IMR-90 (cell line): ENCODE measurements around the gene TNK2. TPM values are rescaled to one million over a fixed set of nuclear protein-coding genes. Genes with fewer than 3 reads are reported as not detected.

ENCODE experiments used
- ATAC-seq: fragments of 200-7000 bp; cut with Tn5 transposase; 2 replicates; pipeline ENCODE4 v1.9.1; 2020; ENCODE audit warnings: low read depth, mild to moderate bottlenecking, moderate library complexity
- BruUV-seq: library from RNA; stranded (reverse); fragments of 400-500 nt; replicated peaks from 2 replicates; lab custom pipeline; 2021; lab: Mats Ljungman, UMichigan
- CTCF ChIA-PET: fragments of 300-600 bp; formaldehyde crosslinking; extraction: SDS; loops from one replicate; lab custom pipeline; 2021; ENCODE audit warnings: antibody characterized with exemption; lab: Yijun Ruan, JAX
- POLR2A ChIA-PET: fragments of 300-600 bp; sonication (Branson Sonifier 250); formaldehyde crosslinking; loops from one replicate; lab custom pipeline; 2022; ENCODE audit warnings: antibody characterized with exemption; ENCODE audit not compliant: unreplicated experiment; lab: Charles Lee
- DNase-seq: peaks from one replicate; pipeline ENCODE4 v3.0.0; 2013
- H2AFZ ChIP-seq: replicated peaks from 2 replicates; pipeline ENCODE3; 2013; ENCODE audit warnings: low read length, mild to moderate bottlenecking; ENCODE audit not compliant: poor library complexity
- H2AK5ac ChIP-seq: 2 replicates; pipeline ENCODE4 v1.6.1; 2013; ENCODE audit warnings: low read depth, low read length, inconsistent platforms
- H2AK9ac ChIP-seq: replicated peaks from 2 replicates; pipeline ENCODE3; 2013; ENCODE audit warnings: mild to moderate bottlenecking, low read depth, low read length, moderate library complexity; ENCODE audit not compliant: poor library complexity
- H2BK120ac ChIP-seq: 2 replicates; pipeline ENCODE4 v1.6.1; 2013; ENCODE audit warnings: low read depth, low read length, inconsistent platforms
- H2BK15ac ChIP-seq: 3 replicates; pipeline ENCODE4 v1.6.1; 2013; ENCODE audit warnings: low read depth, low read length, inconsistent platforms
- H2BK20ac ChIP-seq: 2 replicates; pipeline ENCODE4 v1.6.1; 2013; ENCODE audit warnings: low read depth, mild to moderate bottlenecking, inconsistent platforms, low read length, moderate library complexity
- H2BK5ac ChIP-seq: 2 replicates; pipeline ENCODE4 v1.6.1; 2013; ENCODE audit warnings: mild to moderate bottlenecking, low read depth, low read length, inconsistent platforms; ENCODE audit not compliant: poor library complexity, severe bottlenecking
- H3K14ac ChIP-seq: replicated peaks from 2 replicates; pipeline ENCODE4 v1.6.1; 2013; ENCODE audit warnings: low read depth, low read length, inconsistent platforms
- H3K18ac ChIP-seq: 2 replicates; pipeline ENCODE4 v1.6.1; 2013; ENCODE audit warnings: low read depth, low read length, control low read depth
- H3K23ac ChIP-seq: 2 replicates; pipeline ENCODE4 v1.6.1; 2013; ENCODE audit warnings: low read depth, low read length, inconsistent platforms
- H3K27ac ChIP-seq: 2 replicates; pipeline ENCODE4 v1.5.1; 2013; ENCODE audit warnings: mild to moderate bottlenecking, control low read depth, low read length; ENCODE audit not compliant: insufficient read depth
- H3K27me3 ChIP-seq: 2 replicates; pipeline ENCODE4 v1.6.1; 2013; ENCODE audit warnings: low read length; ENCODE audit not compliant: control insufficient read depth, insufficient read depth
- H3K36me3 ChIP-seq: 2 replicates; pipeline ENCODE4 v1.6.1; 2013; ENCODE audit warnings: low read length, mixed read lengths; ENCODE audit not compliant: control insufficient read depth, insufficient read depth
- H3K4ac ChIP-seq: 2 replicates; pipeline ENCODE4 v1.6.1; 2013; ENCODE audit warnings: low read depth, low read length, inconsistent platforms
- H3K4me1 ChIP-seq: 2 replicates; pipeline ENCODE4 v1.6.1; 2013; ENCODE audit warnings: low read length, mixed read lengths; ENCODE audit not compliant: control insufficient read depth, insufficient read depth
- H3K4me2 ChIP-seq: 2 replicates; pipeline ENCODE4 v1.6.1; 2013; ENCODE audit warnings: low read depth, mild to moderate bottlenecking, control low read depth, low read length, moderate library complexity
- H3K4me3 ChIP-seq: 2 replicates; pipeline ENCODE4 v1.5.1; 2013; ENCODE audit warnings: low read depth, mild to moderate bottlenecking, control low read depth, low read length, moderate library complexity; ENCODE audit not compliant: insufficient read depth
- H3K56ac ChIP-seq: 2 replicates; pipeline ENCODE4 v1.6.1; 2013; ENCODE audit warnings: low read length, inconsistent platforms; ENCODE audit not compliant: insufficient read depth; ENCODE audit errors: extremely low read depth
- H3K79me1 ChIP-seq, 2 experiments: 2 replicates each; pipeline ENCODE4 v1.6.1; 2013; ENCODE audit warnings: low read length in 2 of 2, inconsistent platforms in 1 of 2, low read depth in 1 of 2
- H3K9ac ChIP-seq: 2 replicates; pipeline ENCODE4 v1.6.1; 2013; ENCODE audit warnings: low read depth, low read length, control low read depth
- H3K9me1 ChIP-seq: 2 replicates; pipeline ENCODE4 v1.6.1; 2013; ENCODE audit warnings: low read length, inconsistent platforms; ENCODE audit not compliant: insufficient read depth
- H3K9me3 ChIP-seq: 2 replicates; pipeline ENCODE4 v1.6.1; 2013; ENCODE audit warnings: low read length; ENCODE audit not compliant: control insufficient read depth, insufficient read depth
- H4K20me1 ChIP-seq: 2 replicates; pipeline ENCODE4 v1.6.1; 2013; ENCODE audit warnings: low read length, inconsistent platforms; ENCODE audit not compliant: insufficient read depth
- H4K5ac ChIP-seq: 2 replicates; pipeline ENCODE4 v1.6.1; 2013; ENCODE audit warnings: mild to moderate bottlenecking, low read depth, low read length, control low read depth
- H4K8ac ChIP-seq, 2 experiments: 2 replicates each; pipeline ENCODE4 v1.6.1; 2013; ENCODE audit warnings: low read depth in 2 of 2, low read length in 2 of 2, control low read depth in 1 of 2, inconsistent platforms in 1 of 2
- H4K91ac ChIP-seq: 2 replicates; pipeline ENCODE4 v1.6.1; 2013; ENCODE audit warnings: low read depth, low read length, inconsistent platforms; ENCODE audit not compliant: insufficient read depth
- BHLHE40 ChIP-seq: fragments of 150-350 bp; IDR thresholded peaks from 2 replicates; pipeline ENCODE4 v1.6.1; 2016; ENCODE audit warnings: mild to moderate bottlenecking, low read depth, low read length
- CEBPB ChIP-seq: IDR thresholded peaks from 2 replicates; pipeline ENCODE4 v1.6.1; 2012; ENCODE audit warnings: low read depth, low read length, improper control_type of control experiment
- CHD1 ChIP-seq: IDR thresholded peaks from 2 replicates; pipeline ENCODE4 v1.6.1; 2012; ENCODE audit warnings: low read depth, low read length, improper control_type of control experiment
- FOS ChIP-seq: fragments of 150-350 bp; IDR thresholded peaks from 2 replicates; pipeline ENCODE4 v1.6.1; 2016; ENCODE audit warnings: low read depth, low read length
- MAFK ChIP-seq: IDR thresholded peaks from 2 replicates; pipeline ENCODE4 v1.6.1; 2012; ENCODE audit warnings: low read depth, low read length, improper control_type of control experiment
- MAZ ChIP-seq: IDR thresholded peaks from 2 replicates; pipeline ENCODE4 v1.6.1; 2012; ENCODE audit warnings: low read depth, mild to moderate bottlenecking, low read length, improper control_type of control experiment, moderate library complexity, borderline replicate concordance
- MXI1 ChIP-seq: IDR thresholded peaks from 2 replicates; pipeline ENCODE4 v1.6.1; 2012; ENCODE audit warnings: low read depth, mild to moderate bottlenecking, low read length, moderate library complexity, borderline replicate concordance
- NFE2L2 ChIP-seq: fragments of 150-350 bp; IDR thresholded peaks from 2 replicates; pipeline ENCODE4 v1.6.1; 2016; ENCODE audit warnings: low read depth, mild to moderate bottlenecking, low read length
- POLR2A ChIP-seq: IDR thresholded peaks from 2 replicates; pipeline ENCODE4 v1.6.1; 2012; ENCODE audit warnings: mild to moderate bottlenecking, low read depth, low read length
- RAD21 ChIP-seq: IDR thresholded peaks from 2 replicates; pipeline ENCODE4 v1.6.1; 2012; ENCODE audit warnings: low read length, improper control_type of control experiment
- RCOR1 ChIP-seq: IDR thresholded peaks from 2 replicates; pipeline ENCODE4 v1.6.1; 2012; ENCODE audit warnings: mild to moderate bottlenecking, low read length, improper control_type of control experiment; ENCODE audit not compliant: insufficient replicate concordance
- RFX5 ChIP-seq: IDR thresholded peaks from 2 replicates; pipeline ENCODE4 v1.8.0; 2012; ENCODE audit warnings: low read depth, mild to moderate bottlenecking, low read length, moderate library complexity
- WGBS, 2 experiments: methylation state at CpG; one replicate each; pipeline versions ENCODE4 v1.1.5 to v1.1.7; 2013; ENCODE audit warnings: missing lambda C conversion rate in 2 of 2; ENCODE audit not compliant: insufficient read length in 1 of 2; ENCODE audit errors: extremely low coverage in 2 of 2; 5-methylcytosine and 5-hydroxymethylcytosine counted together
- dilution Hi-C: fragments of 300-500 bp; cut with HindIII; formaldehyde crosslinking; loops from one replicate; pipeline ENCODE4 v1.14.3; 2018; ENCODE audit warnings: low sequenced_read_pairs; ENCODE audit not compliant: unreplicated experiment
- in situ Hi-C: fragments of 300-500 bp; cut with MboI; formaldehyde crosslinking; loops from 3 replicates; pipeline ENCODE4 v1.14.3; 2019; ENCODE audit warnings: low sequenced_read_pairs, inconsistent platforms, mixed read lengths
- intact Hi-C: fragments of 100-400 bp; cut with micrococcal nuclease; formaldehyde crosslinking; loops from 2 replicates; pipeline ENCODE4 v1.10.0; 2022
- polyA plus RNA-seq, 3 experiments: library from polyadenylated mRNA; depleted of rRNA; stranded (reverse); fragments of >200 nt; gene quantifications; 2 replicates each; pipeline ENCODE4 v1.2.3, GENCODE V29; 2012; ENCODE audit warnings: low replicate concordance in 1 of 3
- total RNA-seq: library from RNA; depleted of rRNA; stranded (reverse); fragments of >200 nt; gene quantifications from 2 replicates; pipeline ENCODE4 v1.2.3, GENCODE V29; 2012
- TF ChIP-seq, protein P1 (sequence below): fragments of 150-350 bp; IDR thresholded peaks from 2 replicates; pipeline ENCODE4 v1.6.1; 2016; ENCODE audit warnings: low read depth, mild to moderate bottlenecking, low read length, moderate library complexity, borderline replicate concordance
- TF ChIP-seq, protein P2 (sequence below): conservative IDR thresholded peaks from 2 replicates; pipeline ENCODE4 v1.5.1; 2012; ENCODE audit warnings: mild to moderate bottlenecking, low read depth, low read length, improper control_type of control experiment

The TNK2 gene
- total and polyA plus RNA-seq, 2 of the 4 experiments (the other 2 are of a cell fraction): 2.2 to 13.8 TPM

DNA sequence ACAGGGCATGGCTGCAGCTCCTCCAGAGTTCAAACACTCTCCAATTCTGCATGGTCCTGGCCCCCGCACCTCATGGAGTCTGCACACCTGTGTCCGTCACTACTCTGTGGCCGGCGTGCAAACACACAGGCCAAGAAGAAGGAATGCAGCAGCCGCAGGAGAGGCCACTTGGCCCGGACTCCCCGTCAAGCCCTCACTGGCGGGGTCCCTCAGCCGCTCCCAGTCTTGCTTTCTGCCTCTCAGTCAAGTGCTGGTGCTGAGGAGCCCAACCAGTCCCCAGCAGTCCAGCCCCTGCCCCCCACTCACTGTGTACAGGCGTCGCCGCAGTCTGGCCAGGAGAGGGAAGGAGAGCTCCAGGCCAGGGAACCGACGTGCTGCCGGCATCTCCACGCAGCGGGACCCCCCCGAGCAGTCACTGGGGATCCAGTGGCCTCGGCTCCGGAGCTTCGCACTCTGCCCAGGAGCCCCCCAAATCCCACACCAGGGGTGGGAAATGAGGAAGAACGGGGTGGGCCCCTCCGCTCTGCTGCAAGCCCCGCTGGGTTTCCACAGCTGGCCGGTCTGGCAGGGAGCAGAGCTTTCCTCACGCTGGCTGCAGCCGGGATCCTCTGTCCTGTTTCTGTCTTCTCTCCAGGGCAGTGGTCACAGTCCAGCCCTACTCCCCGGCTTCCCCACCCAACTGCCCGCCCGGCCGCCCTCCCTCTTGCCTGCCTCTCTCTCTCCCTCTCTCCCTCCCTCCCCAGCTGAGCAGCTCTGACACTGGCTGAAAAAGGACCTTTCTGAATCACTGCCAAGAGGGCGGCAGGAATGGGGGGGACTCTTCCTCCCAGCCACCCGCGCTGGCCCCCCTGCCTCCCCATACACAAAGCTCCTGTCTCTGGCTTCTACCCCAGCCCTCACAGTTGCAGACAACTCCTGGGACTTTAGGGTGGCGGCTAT is 16.0 kb downstream of the TNK2 start:
- peak overlapping the region; percentile 50 for H3K4ac ChIP-seq
- peak overlapping the region; percentile 30 for H3K27ac ChIP-seq
- H3K56ac ChIP-seq: no peak overlapping the region
- H2BK5ac ChIP-seq: peak overlapping the region; percentile 48
- peaks cover 23 to 57% of the 10 kb centered on the region in 2 experiments; a peak in 3 of 4 replicates for H3K79me1 ChIP-seq
- H3K36me3 ChIP-seq: peaks cover 8% of the 10 kb centered on the region; the same call in 1 of the 2 replicates
- no peak overlapping the region; the same call in 1 of the 2 replicates for H3K18ac ChIP-seq
- ATAC-seq (peak; percentile 9), DNase-seq (peak; percentile 71)
- no peaks in the 10 kb centered on the region for H3K9me3 ChIP-seq
- H2BK20ac ChIP-seq: 0 out of 2 replicates have a peak overlapping the region, but pooled peaks have one; percentile 51
- peaks cover 9% of the 10 kb centered on the region; the same call in 1 of the 2 replicates for H4K20me1 ChIP-seq
- no peak overlapping the region for H2BK120ac ChIP-seq
- H3K23ac ChIP-seq: peak overlapping the region; percentile 33; the same call in 1 of the 2 replicates
- 51% methylated on average over 7 of the region's 35 CpGs; no CpG with 5 or more reads in 1 of the 2 experiments for WGBS, 2 experiments
- TF ChIP-seq RFX5 (no peak), RCOR1 (no peak), POLR2A (no peak), NFE2L2 (no peak), FOS (no peak), MXI1 (no peak), CEBPB (no peak), MAFK (no peak), MAZ (peak; percentile 61; the same call in 1 of the 2 replicates), CHD1 (no peak), BHLHE40 (no peak), RAD21 (peak; percentile 8; the same call in 1 of the 2 replicates)
- TF ChIP-seq, protein P1, sequence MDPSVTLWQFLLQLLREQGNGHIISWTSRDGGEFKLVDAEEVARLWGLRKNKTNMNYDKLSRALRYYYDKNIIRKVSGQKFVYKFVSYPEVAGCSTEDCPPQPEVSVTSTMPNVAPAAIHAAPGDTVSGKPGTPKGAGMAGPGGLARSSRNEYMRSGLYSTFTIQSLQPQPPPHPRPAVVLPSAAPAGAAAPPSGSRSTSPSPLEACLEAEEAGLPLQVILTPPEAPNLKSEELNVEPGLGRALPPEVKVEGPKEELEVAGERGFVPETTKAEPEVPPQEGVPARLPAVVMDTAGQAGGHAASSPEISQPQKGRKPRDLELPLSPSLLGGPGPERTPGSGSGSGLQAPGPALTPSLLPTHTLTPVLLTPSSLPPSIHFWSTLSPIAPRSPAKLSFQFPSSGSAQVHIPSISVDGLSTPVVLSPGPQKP: no peak
- TF ChIP-seq, protein P2, sequence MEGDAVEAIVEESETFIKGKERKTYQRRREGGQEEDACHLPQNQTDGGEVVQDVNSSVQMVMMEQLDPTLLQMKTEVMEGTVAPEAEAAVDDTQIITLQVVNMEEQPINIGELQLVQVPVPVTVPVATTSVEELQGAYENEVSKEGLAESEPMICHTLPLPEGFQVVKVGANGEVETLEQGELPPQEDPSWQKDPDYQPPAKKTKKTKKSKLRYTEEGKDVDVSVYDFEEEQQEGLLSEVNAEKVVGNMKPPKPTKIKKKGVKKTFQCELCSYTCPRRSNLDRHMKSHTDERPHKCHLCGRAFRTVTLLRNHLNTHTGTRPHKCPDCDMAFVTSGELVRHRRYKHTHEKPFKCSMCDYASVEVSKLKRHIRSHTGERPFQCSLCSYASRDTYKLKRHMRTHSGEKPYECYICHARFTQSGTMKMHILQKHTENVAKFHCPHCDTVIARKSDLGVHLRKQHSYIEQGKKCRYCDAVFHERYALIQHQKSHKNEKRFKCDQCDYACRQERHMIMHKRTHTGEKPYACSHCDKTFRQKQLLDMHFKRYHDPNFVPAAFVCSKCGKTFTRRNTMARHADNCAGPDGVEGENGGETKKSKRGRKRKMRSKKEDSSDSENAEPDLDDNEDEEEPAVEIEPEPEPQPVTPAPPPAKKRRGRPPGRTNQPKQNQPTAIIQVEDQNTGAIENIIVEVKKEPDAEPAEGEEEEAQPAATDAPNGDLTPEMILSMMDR: no peak
- peak overlapping the region; percentile 70; the same call in 1 of the 2 replicates for H3K14ac ChIP-seq
- peak overlapping the region; percentile 70 for H2AK9ac ChIP-seq
- H4K8ac ChIP-seq: peak overlapping the region in 1 of 2 experiments; percentile 73; a peak in 1 of 4 replicates
- POLR2A ChIA-PET: no interaction called here
- dilution Hi-C loops: no loop called here
- no peak overlapping the region for H2BK15ac ChIP-seq
- peak overlapping the region; percentile 20; the same call in 1 of the 2 replicates for H3K9ac ChIP-seq
- no peaks in the 10 kb centered on the region for H3K27me3 ChIP-seq
- peak overlapping the region; percentile 83 for H2AFZ ChIP-seq
- peak overlapping the region; percentile 83 for H2AK5ac ChIP-seq
- no peak overlapping the region; the same call in 1 of the 2 replicates for H4K91ac ChIP-seq
- H3K4me3 ChIP-seq: no peak overlapping the region; the same call in 1 of the 2 replicates
- peaks cover 26% of the 10 kb centered on the region for H3K4me1 ChIP-seq
- BruUV-seq: no TSS peak
- peak overlapping the region; percentile 54 for H3K4me2 ChIP-seq
- H4K5ac ChIP-seq: no peak overlapping the region
- in situ Hi-C loops: no loop called here
- peaks cover 9% of the 10 kb centered on the region; the same call in 1 of the 2 replicates for H3K9me1 ChIP-seq
- intact Hi-C loops: no loop called here
- CTCF ChIA-PET: interaction anchor here (1.0 to 1.6 kb wide), 2 partner anchors 29 to 42 kb away, joined by 5 read pairs; no protein-coding TSS in a partner anchor
